Measurements from ENCODE around the gene CLOCK.
A peak's percentile ranks its signal among the peaks of the same experiment; 100 is the strongest.

Gene CLOCK

GRCh38 chr4:55398966-55399365 is 147.7 kb downstream of the CLOCK start:
- no peak for TF ChIP-seq CTCF (IDR thresholded peaks at IDR 0.05; ENCODE audit: low read depth, low read length)
- H3K4me3 ChIP-seq (ENCODE audit: low read depth, low read length), result peak overlapping the region; percentile 61
- DNase-seq (ENCODE audit: low read depth, low spot score), result no peak
- in situ Hi-C loops (cut with HindIII; ENCODE audit: low sequenced_read_pairs), result no loop called here

GRCh38 chr4:55398461-55398860 is 148.2 kb downstream of the CLOCK start:
- no peak for TF ChIP-seq CTCF (IDR thresholded peaks at IDR 0.05; ENCODE audit: low read depth, low read length)
- H3K4me3 ChIP-seq (ENCODE audit: low read depth, low read length), result peak overlapping the region; percentile 61
- in situ Hi-C loops (cut with HindIII; ENCODE audit: low sequenced_read_pairs), result no loop called here
- DNase-seq (ENCODE audit: low read depth, low spot score), result no peak

- in situ Hi-C loops (cut with HindIII; ENCODE audit: low sequenced_read_pairs), result no loop called here
- H3K4me3 ChIP-seq (ENCODE audit: low read depth, low read length), result peak overlapping the region; percentile 61
- TF ChIP-seq CTCF (IDR thresholded peaks at IDR 0.05; ENCODE audit: low read depth, low read length), result no peak
- DNase-seq (ENCODE audit: low read depth, low spot score), result peak; percentile 45
Measured at GRCh38 chr4:55397520-55398321, 149.0 kb downstream of the CLOCK start.

- peak; percentile 32 for DNase-seq (ENCODE audit: low read depth, low spot score)
- in situ Hi-C loops (cut with HindIII; ENCODE audit: low sequenced_read_pairs), result no loop called here
- no peak for TF ChIP-seq CTCF (IDR thresholded peaks at IDR 0.05; ENCODE audit: low read depth, low read length)
Measured at GRCh38 chr4:55397126-55397436, 149.6 kb downstream of the CLOCK start.

GRCh38 chr4:55396308-55397125 is 150.2 kb downstream of the CLOCK start:
- peak overlapping the region; percentile 61 for H3K4me3 ChIP-seq (ENCODE audit: low read depth, low read length)
- DNase-seq (ENCODE audit: low read depth, low spot score), result peak; percentile 48
- in situ Hi-C loops (cut with HindIII; ENCODE audit: low sequenced_read_pairs), result no loop called here
- TF ChIP-seq CTCF (IDR thresholded peaks at IDR 0.05; ENCODE audit: low read depth, low read length), result no peak

More at GRCh38 chr4:55397126-55397436, 149.6 kb downstream of the CLOCK start:
- H3K4me3 ChIP-seq (ENCODE audit: low read depth, low read length), result peak overlapping the region; percentile 61

- in situ Hi-C loops (cut with HindIII; ENCODE audit: low sequenced_read_pairs), result no loop called here
- DNase-seq (ENCODE audit: low read depth, low spot score), result peak; percentile 91
- peak within 1 kb of the TSS; percentile 61 for H3K4me3 ChIP-seq (ENCODE audit: low read depth, low read length)
- TF ChIP-seq CTCF (IDR thresholded peaks at IDR 0.05; ENCODE audit: low read depth, low read length), result no peak
Measured at GRCh38 chr4:55395529-55396307, 151.0 kb downstream of the CLOCK start, which contains the start of gene TMEM165. TMEM165 (plus strand) TSS chr4:55395957; CDS start chr4:55396190, 233 bp downstream.

Data from astrocyte of the spinal cord (primary cell).